Neural crest cell (in vitro differentiated cells): ENCODE measurements around the gene EID3. TPM values are rescaled to one million over a fixed set of nuclear protein-coding genes. Genes with fewer than 3 reads are reported as not detected.
"Not testable (repeated sequence)": the region's sequence is repeated elsewhere in the genome, so short reads cannot be mapped to it uniquely, and the experiment has no call there.

Source experiments
- DNase-seq: peaks from one replicate; pipeline ENCODE4 v3.0.0; 2021; ENCODE audit warnings: low read depth, mixed read lengths, low spot score
- H3K27ac Mint-ChIP-seq: one replicate; pipeline ENCODE4 v1.8.0; 2021; ENCODE audit warnings: mild to moderate bottlenecking, mixed read lengths; ENCODE audit not compliant: unreplicated experiment
- H3K27me3 Mint-ChIP-seq: 2 replicates; pipeline ENCODE4 v1.8.0; 2021; ENCODE audit warnings: low read depth, mild to moderate bottlenecking, mixed read lengths
- H3K36me3 Mint-ChIP-seq: 2 replicates; pipeline ENCODE4 v1.8.0; 2021; ENCODE audit warnings: low read depth, mild to moderate bottlenecking, mixed read lengths
- H3K4me1 Mint-ChIP-seq: 2 replicates; pipeline ENCODE4 v1.8.0; 2021; ENCODE audit warnings: mixed read lengths
- H3K4me3 Mint-ChIP-seq: one replicate; pipeline ENCODE4 v1.8.0; 2021; ENCODE audit warnings: mild to moderate bottlenecking, mixed read lengths
- H3K9me3 Mint-ChIP-seq: 2 replicates; pipeline ENCODE4 v1.8.0; 2021; ENCODE audit warnings: mixed read lengths
- CTCF ChIP-seq: fragments of 200-600 bp; sonication (generic); conservative IDR thresholded peaks from 2 replicates; pipeline ENCODE4 v1.5.0; 2021; ENCODE audit warnings: antibody characterized with exemption, mild to moderate bottlenecking
- total RNA-seq: library from RNA; stranded (reverse); gene quantifications from 2 replicates; pipeline ENCODE4 v1.2.1, GENCODE V29; 2021

The EID3 gene
- total RNA-seq, 1 donor from 2014 or later: 3.0 TPM

DNA sequence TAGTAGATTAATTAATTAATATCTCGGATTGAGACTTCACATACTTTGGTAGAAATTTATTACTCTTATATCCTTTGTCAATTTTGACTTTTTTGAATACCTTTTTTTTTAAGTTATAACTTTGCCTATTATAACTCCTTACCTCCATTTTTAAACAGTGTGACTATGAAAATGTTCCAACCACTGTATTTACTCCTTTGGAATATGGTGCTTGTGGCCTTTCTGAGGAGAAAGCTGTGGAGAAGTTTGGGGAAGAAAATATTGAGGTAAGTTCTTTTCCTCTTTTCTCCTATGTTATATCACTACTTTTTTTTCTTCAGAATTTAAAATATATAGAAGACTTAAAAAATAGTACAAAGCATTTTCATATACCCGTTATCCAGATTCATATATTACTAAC lies 27.8 kb downstream of the EID3 start:
- Mint-ChIP-seq H3K9me3 (no peaks in the 10 kb centered on the region), H3K4me3 (no peak overlapping the region)
- no peak for DNase-seq

DNA sequence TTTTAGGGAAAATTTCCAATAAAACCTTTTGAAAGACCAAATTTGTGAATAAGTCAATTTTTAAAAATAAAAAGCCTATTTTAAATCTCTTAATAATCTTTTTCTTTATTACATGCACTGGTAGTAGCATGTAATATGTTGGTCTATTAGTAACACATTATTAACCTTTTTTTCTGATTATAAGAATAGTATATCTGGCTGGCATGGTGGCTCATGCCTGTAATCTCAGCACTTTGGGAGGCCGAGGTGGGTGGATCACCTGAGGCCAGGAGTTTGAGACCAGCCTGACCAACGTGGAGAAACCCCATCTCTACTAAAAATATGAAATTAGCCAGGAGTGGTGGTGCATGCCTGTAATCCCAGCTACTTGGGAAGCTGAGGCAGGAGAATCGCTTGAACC lies 28.7 kb downstream of the EID3 start:
- H3K27ac Mint-ChIP-seq, DNase-seq, H3K27me3 Mint-ChIP-seq, H3K4me3 Mint-ChIP-seq, H3K4me1 Mint-ChIP-seq, H3K9me3 Mint-ChIP-seq: not testable (repeated sequence)
- H3K36me3 Mint-ChIP-seq: peaks cover 16% of the 10 kb centered on the region

More for the DNA sequence above, 27.8 kb downstream of the EID3 start:
- Mint-ChIP-seq H3K36me3 (peaks cover 20% of the 10 kb centered on the region), H3K27ac (no peak overlapping the region), H3K27me3 (no peaks in the 10 kb centered on the region), H3K4me1 (no peaks in the 10 kb centered on the region)
- TF ChIP-seq CTCF: no peak

DNA sequence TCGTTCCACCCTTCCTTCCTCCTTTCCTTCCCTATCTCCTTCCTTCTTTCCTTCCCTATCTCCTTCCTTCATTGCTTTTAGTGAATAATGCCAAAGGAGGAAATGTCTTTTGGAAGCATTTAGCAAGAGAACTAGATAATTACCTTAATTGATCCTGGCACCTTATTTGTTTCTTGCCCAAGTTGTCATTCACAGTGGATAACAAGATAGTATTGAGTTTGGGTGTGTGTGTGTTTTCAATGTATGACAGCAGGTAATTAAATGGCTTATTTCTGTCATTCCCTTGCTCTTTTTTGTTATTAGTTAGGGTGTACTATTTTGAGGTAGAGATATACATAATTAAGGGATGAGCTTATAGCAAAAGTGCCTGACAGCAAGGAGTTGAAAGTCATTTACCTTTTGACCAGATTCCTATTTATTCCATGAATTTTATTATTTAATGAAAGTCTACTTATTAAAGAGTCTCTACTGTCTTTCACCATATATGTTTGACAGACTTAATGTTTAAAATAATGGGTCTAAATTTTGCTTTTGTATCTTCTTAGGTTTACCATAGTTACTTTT lies 30.2 kb downstream of the EID3 start:
- Mint-ChIP-seq H3K27ac (no peak overlapping the region), H3K36me3 (peaks cover 11% of the 10 kb centered on the region), H3K27me3 (no peaks in the 10 kb centered on the region), H3K9me3 (no peaks in the 10 kb centered on the region), H3K4me3 (no peak overlapping the region), H3K4me1 (no peaks in the 10 kb centered on the region)
- no peak for TF ChIP-seq CTCF
- DNase-seq: no peak

DNA sequence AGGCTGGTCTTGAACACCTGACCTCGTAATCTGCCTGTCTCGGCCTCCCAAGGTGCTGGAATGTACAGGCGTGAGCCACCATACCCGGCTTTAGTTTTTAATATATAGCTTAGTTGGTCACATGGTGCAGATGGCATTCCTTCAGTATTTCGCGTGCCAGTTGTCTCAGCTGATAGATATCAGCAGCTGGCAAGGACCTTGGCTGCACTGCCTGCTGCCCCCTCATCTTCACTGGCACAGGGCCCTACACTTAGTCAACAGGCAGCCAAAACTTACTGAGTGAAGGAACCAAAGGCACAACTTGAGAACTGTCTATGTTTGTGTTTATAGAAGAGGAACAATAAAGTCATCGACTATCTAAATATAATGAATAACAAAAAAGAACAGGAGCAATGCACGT lies 31.0 kb downstream of the EID3 start:
- no peaks in the 10 kb centered on the region for H3K9me3 Mint-ChIP-seq
- no peaks in the 10 kb centered on the region for H3K4me1 Mint-ChIP-seq
- no peaks in the 10 kb centered on the region for H3K27me3 Mint-ChIP-seq
- H3K27ac Mint-ChIP-seq: no peak overlapping the region
- no peak for TF ChIP-seq CTCF
- no peak for DNase-seq
- H3K4me3 Mint-ChIP-seq: no peak overlapping the region
- peaks cover 9% of the 10 kb centered on the region for H3K36me3 Mint-ChIP-seq

GRCh38 chr12:104336115-104336514 lies 32.6 kb downstream of the EID3 start:
- H3K27me3 Mint-ChIP-seq: no peaks in the 10 kb centered on the region
- H3K27ac Mint-ChIP-seq: no peak overlapping the region
- H3K4me1 Mint-ChIP-seq: peaks cover 5% of the 10 kb centered on the region
- H3K4me3 Mint-ChIP-seq: no peak overlapping the region
- DNase-seq: no peak
- no peak for TF ChIP-seq CTCF
- peaks cover 9% of the 10 kb centered on the region for H3K36me3 Mint-ChIP-seq
- no peaks in the 10 kb centered on the region for H3K9me3 Mint-ChIP-seq

DNA sequence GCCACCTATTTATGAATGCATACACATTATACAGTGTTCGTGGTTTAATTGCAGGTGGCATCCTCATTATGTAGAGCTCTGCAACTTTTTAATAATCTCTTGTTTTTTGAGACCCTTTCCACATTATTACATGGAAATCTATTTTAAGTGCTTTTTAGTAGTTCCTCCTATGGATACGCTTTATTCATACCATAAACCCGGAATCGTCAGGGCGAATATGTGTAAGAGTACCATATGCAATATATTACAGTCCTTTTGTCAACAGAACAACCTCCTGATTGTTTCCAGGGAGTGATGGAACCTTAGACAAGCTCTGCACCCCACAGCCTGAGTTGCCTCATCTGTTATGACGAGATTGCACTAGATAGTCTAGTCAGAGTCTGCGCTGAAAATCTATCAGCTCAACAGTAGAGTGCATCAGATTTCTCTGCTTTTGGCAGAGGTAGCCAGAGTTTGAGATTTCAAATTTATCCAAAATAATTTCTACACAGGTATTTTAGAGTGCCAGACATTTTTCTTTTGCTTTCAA lies 33.6 kb downstream of the EID3 start:
- H3K9me3 Mint-ChIP-seq: no peaks in the 10 kb centered on the region
- no peaks in the 10 kb centered on the region for H3K27me3 Mint-ChIP-seq
- TF ChIP-seq CTCF: no peak
- H3K27ac Mint-ChIP-seq: no peak overlapping the region
- H3K36me3 Mint-ChIP-seq: peaks cover 10% of the 10 kb centered on the region
- H3K4me1 Mint-ChIP-seq: peaks cover 6% of the 10 kb centered on the region
- H3K4me3 Mint-ChIP-seq: no peak overlapping the region
- no peak for DNase-seq
